Measurements from ENCODE around the gene KDM4B. TPM values are rescaled to one million over a fixed set of nuclear protein-coding genes. Genes with fewer than 3 reads are reported as not detected.

The KDM4B gene
- total and polyA plus RNA-seq, 9 of the 15 experiments (the other 6 are each of a cell fraction or from before 2014, with no cell fraction given) = 0.21 to 29.9 (median 7.3) TPM

DNA sequence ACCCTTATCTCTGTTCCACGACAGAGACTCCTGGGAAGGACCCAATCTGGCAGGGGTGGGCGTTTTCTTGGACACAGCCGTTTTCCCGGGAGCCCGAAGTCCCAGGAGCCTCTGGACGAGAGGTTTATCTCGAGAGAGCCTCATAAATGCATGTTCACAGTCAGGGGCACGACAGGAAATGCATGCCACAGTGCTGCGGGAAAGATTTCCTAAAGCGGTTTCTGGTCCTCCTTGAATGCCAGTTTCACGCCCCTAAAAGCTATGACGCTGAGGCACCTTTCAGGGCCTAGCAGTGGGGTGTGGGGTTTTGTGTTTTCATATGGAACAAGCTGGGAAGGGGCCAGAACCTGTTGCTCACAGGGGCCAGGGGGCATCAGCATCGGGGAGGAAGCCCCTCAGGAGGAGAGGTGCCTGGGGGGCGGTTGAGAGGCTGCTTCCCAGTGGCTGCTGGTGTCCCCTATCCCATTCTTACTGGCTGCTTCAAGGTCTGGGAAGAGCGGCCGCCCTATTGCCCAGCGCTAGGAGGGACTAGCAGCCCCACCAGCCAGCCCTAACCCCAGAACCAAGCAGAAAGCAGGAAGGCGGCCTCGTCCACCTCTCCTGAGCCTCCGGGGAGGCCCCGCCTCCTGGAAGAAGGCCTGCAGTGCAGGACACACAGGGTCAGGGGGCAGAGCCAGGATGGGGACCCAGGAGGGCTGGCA, 157.0 kb downstream of the KDM4B start:
- POLR2A ChIA-PET = interaction anchor here (0.9 kb wide), 1 partner anchor 16 kb away, joined by 3 read pairs; no protein-coding TSS in a partner anchor
- Histone ChIP-seq H3K27me3 (ENCODE audit: control insufficient read depth in 2 of 2, insufficient read depth in 2 of 2, low read length in 2 of 2) (no peaks in the 10 kb centered on the region), H3K36me3 (ENCODE audit: control insufficient read depth, insufficient read depth, low read length) (peaks cover 12% of the 10 kb centered on the region; the same call in 2 of the 3 replicates), H3K27ac (ENCODE audit: extremely low read depth, low read depth, low read length) (no peak overlapping the region), H2AFZ (ENCODE audit: low read depth, low read length) (no peak overlapping the region), H3K4me2 (ENCODE audit: insufficient read depth, low read length) (no peak overlapping the region), H3K79me2 (ENCODE audit: control insufficient read depth, insufficient read depth, low read length) (no peaks in the 10 kb centered on the region), H4K20me1 (replicated peaks; ENCODE audit: control insufficient read depth, insufficient read depth, low read length) (no peaks in the 10 kb centered on the region), H3K4me1 (replicated peaks in 1 of 2; ENCODE audit: control insufficient read depth in 2 of 2, insufficient read depth in 2 of 2, low read length in 2 of 2) (peaks cover 26 to 66% of the 10 kb centered on the region in 2 experiments), H3K4me3 (no peak overlapping the region), H3K9me1 (ENCODE audit: control insufficient read depth, insufficient read depth, low read length) (no peaks in the 10 kb centered on the region), H3K9me3 (replicated peaks; ENCODE audit: control insufficient read depth, insufficient read depth, low read depth, low read length) (no peaks in the 10 kb centered on the region), H3K9ac (ENCODE audit: insufficient read depth in 1 of 2, low read depth in 2 of 2, low read length in 2 of 2) (no peak overlapping the region)
- no peak for ATAC-seq
- DNase-seq (ENCODE audit: extremely low read depth in 1 of 4, low spot score in 3 of 4) = no peak
- in situ Hi-C loops (cut with MboI) (no loop called here), intact Hi-C loops (cut with micrococcal nuclease) (no loop called here)
- no TSS peak for BruUV-seq (replicated peaks)
- CTCF ChIA-PET (ENCODE audit: low intra/inter-chr PET ratio) = no interaction called here
- FAIRE-seq = no peak
- WGBS (ENCODE audit: insufficient coverage, low coverage, missing lambda C conversion rate) = 74% methylated on average over 15 of the region's 21 CpGs
- TF ChIP-seq ZNF778 (CRISPR knock-in tag; IDR thresholded peaks at IDR 0.05) (no peak), USF2 (CRISPR knock-in tag; IDR thresholded peaks at IDR 0.05) (no peak), ZFP91 (CRISPR knock-in tag; IDR thresholded peaks at IDR 0.05) (no peak), ZNF124 (CRISPR knock-in tag; IDR thresholded peaks at IDR 0.05) (no peak), CREM (IDR thresholded peaks at IDR 0.05; ENCODE audit: low read depth) (no peak), MYC (IDR thresholded peaks at IDR 0.05; ENCODE audit: low read depth, low read length) (no peak), MYC (CRISPR knock-in tag; IDR thresholded peaks at IDR 0.05; ENCODE audit: borderline replicate concordance, low read depth) (no peak), PATZ1 (CRISPR knock-in tag; IDR thresholded peaks at IDR 0.05; ENCODE audit: borderline replicate concordance) (no peak), PHTF2 (CRISPR knock-in tag; IDR thresholded peaks at IDR 0.05) (no peak)
- TF ChIP-seq, protein P1, sequence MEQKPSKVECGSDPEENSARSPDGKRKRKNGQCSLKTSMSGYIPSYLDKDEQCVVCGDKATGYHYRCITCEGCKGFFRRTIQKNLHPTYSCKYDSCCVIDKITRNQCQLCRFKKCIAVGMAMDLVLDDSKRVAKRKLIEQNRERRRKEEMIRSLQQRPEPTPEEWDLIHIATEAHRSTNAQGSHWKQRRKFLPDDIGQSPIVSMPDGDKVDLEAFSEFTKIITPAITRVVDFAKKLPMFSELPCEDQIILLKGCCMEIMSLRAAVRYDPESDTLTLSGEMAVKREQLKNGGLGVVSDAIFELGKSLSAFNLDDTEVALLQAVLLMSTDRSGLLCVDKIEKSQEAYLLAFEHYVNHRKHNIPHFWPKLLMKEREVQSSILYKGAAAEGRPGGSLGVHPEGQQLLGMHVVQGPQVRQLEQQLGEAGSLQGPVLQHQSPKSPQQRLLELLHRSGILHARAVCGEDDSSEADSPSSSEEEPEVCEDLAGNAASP (IDR thresholded peaks at IDR 0.05) = no peak
- TF ChIP-seq, protein P2, sequence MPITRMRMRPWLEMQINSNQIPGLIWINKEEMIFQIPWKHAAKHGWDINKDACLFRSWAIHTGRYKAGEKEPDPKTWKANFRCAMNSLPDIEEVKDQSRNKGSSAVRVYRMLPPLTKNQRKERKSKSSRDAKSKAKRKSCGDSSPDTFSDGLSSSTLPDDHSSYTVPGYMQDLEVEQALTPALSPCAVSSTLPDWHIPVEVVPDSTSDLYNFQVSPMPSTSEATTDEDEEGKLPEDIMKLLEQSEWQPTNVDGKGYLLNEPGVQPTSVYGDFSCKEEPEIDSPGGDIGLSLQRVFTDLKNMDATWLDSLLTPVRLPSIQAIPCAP (CRISPR knock-in tag; IDR thresholded peaks at IDR 0.05; ENCODE audit: borderline replicate concordance) = no peak
- TF ChIP-seq, protein P3, sequence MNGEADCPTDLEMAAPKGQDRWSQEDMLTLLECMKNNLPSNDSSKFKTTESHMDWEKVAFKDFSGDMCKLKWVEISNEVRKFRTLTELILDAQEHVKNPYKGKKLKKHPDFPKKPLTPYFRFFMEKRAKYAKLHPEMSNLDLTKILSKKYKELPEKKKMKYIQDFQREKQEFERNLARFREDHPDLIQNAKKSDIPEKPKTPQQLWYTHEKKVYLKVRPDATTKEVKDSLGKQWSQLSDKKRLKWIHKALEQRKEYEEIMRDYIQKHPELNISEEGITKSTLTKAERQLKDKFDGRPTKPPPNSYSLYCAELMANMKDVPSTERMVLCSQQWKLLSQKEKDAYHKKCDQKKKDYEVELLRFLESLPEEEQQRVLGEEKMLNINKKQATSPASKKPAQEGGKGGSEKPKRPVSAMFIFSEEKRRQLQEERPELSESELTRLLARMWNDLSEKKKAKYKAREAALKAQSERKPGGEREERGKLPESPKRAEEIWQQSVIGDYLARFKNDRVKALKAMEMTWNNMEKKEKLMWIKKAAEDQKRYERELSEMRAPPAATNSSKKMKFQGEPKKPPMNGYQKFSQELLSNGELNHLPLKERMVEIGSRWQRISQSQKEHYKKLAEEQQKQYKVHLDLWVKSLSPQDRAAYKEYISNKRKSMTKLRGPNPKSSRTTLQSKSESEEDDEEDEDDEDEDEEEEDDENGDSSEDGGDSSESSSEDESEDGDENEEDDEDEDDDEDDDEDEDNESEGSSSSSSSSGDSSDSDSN (IDR thresholded peaks at IDR 0.05; ENCODE audit: borderline replicate concordance in 1 of 2, low read depth in 2 of 2, low read length in 2 of 2) = no peak
